ENCODE data around the gene LINS1. TPM values are rescaled to one million over a fixed set of nuclear protein-coding genes. Genes with fewer than 3 reads are reported as not detected.

The LINS1 gene
- polyA plus RNA-seq, 1 donor from 2014 or later = 21.4 TPM

- no peaks in the 10 kb centered on the region for H3K79me2 ChIP-seq (replicated peaks; ENCODE audit: insufficient read depth, low read length)
- no peak overlapping the region for H3K4me3 ChIP-seq (ENCODE audit: low read length)
These were observed 31.7 kb upstream of the LINS1 start for GRCh38 chr15:100633763-100634075.

GRCh38 chr15:100631831-100632230 lies 29.8 kb upstream of the LINS1 start:
- Histone ChIP-seq H3K4me2 (ENCODE audit: low read length) (no peak overlapping the region), H3K79me2 (replicated peaks; ENCODE audit: insufficient read depth, low read length) (no peaks in the 10 kb centered on the region), H3K9me2 (ENCODE audit: insufficient read depth, low read length) (no peaks in the 10 kb centered on the region), H3K4me3 (ENCODE audit: low read length) (no peak overlapping the region), H3K9ac (ENCODE audit: low read length) (no peak overlapping the region), H3F3A (ENCODE audit: insufficient read depth, low read length, poor library complexity, severe bottlenecking) (no peaks in the 10 kb centered on the region), H3K36me3 (ENCODE audit: insufficient read depth, low read length) (no peaks in the 10 kb centered on the region), H3K27ac (ENCODE audit: low read length) (no peak overlapping the region), H3K27me3 (ENCODE audit: insufficient read depth, low read depth, low read length) (no peaks in the 10 kb centered on the region), H3K9me3 (ENCODE audit: low read length) (no peaks in the 10 kb centered on the region), H2AFZ (ENCODE audit: low read depth, low read length) (no peak overlapping the region), H4K20me1 (ENCODE audit: insufficient read depth) (no peaks in the 10 kb centered on the region)
- no peak for TF ChIP-seq SMC3 (conservative IDR thresholded peaks at IDR 0.05; ENCODE audit: poor library complexity)
- TF ChIP-seq EP300 (conservative IDR thresholded peaks at IDR 0.05; ENCODE audit: poor library complexity, severe bottlenecking) = no peak
- no peak for TF ChIP-seq POLR2AphosphoS5 (IDR thresholded peaks at IDR 0.05)
- no peak for TF ChIP-seq CTCF (IDR thresholded peaks at IDR 0.05; ENCODE audit: poor library complexity, severe bottlenecking)
- TF ChIP-seq EZH2 (IDR thresholded peaks at IDR 0.05; ENCODE audit: borderline replicate concordance, insufficient read depth, low read length, poor library complexity, severe bottlenecking) = no peak
- no peak for TF ChIP-seq REST (IDR thresholded peaks at IDR 0.05; ENCODE audit: borderline replicate concordance)
- no peak for TF ChIP-seq RAD21 (conservative IDR thresholded peaks at IDR 0.05)

More at GRCh38 chr15:100633763-100634075, 31.7 kb upstream of the LINS1 start:
- H3K9ac ChIP-seq (ENCODE audit: low read length) = no peak overlapping the region
- H3K27me3 ChIP-seq (ENCODE audit: insufficient read depth, low read depth, low read length) = no peaks in the 10 kb centered on the region
- TF ChIP-seq REST (IDR thresholded peaks at IDR 0.05; ENCODE audit: borderline replicate concordance) (no peak), POLR2AphosphoS5 (IDR thresholded peaks at IDR 0.05) (no peak), MXI1 (conservative IDR thresholded peaks at IDR 0.05; ENCODE audit: poor library complexity, severe bottlenecking) (no peak), TAF1 (IDR thresholded peaks at IDR 0.05; ENCODE audit: low read depth) (no peak), EZH2 (IDR thresholded peaks at IDR 0.05; ENCODE audit: borderline replicate concordance, insufficient read depth, low read length, poor library complexity, severe bottlenecking) (no peak), CTCF (IDR thresholded peaks at IDR 0.05; ENCODE audit: poor library complexity, severe bottlenecking) (no peak), SMC3 (conservative IDR thresholded peaks at IDR 0.05; ENCODE audit: poor library complexity) (no peak), RAD21 (conservative IDR thresholded peaks at IDR 0.05) (no peak), EP300 (conservative IDR thresholded peaks at IDR 0.05; ENCODE audit: poor library complexity, severe bottlenecking) (no peak)
- H3F3A ChIP-seq (ENCODE audit: insufficient read depth, low read length, poor library complexity, severe bottlenecking) = no peaks in the 10 kb centered on the region
- H3K4me2 ChIP-seq (ENCODE audit: low read length) = no peak overlapping the region
- H3K9me2 ChIP-seq (ENCODE audit: insufficient read depth, low read length) = no peaks in the 10 kb centered on the region
- H3K36me3 ChIP-seq (ENCODE audit: insufficient read depth, low read length) = no peaks in the 10 kb centered on the region
- no peaks in the 10 kb centered on the region for H4K20me1 ChIP-seq (ENCODE audit: insufficient read depth)
- no peaks in the 10 kb centered on the region for H3K9me3 ChIP-seq (ENCODE audit: low read length)
- H2AFZ ChIP-seq (ENCODE audit: low read depth, low read length) = no peak overlapping the region
- no peak overlapping the region for H3K27ac ChIP-seq (ENCODE audit: low read length)
